ENCODE measurements around the gene NUDT7.

DNA sequence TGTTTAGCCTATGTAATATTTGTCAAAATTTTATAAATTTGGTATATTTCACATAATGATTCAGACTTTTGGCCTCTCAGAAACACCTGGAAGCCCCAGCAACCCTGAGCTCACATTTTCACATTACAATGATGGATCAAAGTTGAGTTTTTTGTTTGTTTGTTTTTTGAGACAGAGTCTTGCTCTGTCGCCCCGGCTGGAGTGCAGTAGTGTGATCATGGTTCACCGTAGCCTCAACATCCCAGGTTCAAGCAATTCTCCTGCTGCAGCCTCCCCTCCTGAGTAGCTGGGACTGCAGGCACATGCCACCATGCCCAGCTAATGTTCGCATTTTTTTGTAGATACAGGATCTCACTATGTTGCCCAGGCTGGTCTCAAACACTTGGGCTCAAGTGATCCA is 55.4 kb downstream of the NUDT7 start:
- TF ChIP-seq, protein P1, sequence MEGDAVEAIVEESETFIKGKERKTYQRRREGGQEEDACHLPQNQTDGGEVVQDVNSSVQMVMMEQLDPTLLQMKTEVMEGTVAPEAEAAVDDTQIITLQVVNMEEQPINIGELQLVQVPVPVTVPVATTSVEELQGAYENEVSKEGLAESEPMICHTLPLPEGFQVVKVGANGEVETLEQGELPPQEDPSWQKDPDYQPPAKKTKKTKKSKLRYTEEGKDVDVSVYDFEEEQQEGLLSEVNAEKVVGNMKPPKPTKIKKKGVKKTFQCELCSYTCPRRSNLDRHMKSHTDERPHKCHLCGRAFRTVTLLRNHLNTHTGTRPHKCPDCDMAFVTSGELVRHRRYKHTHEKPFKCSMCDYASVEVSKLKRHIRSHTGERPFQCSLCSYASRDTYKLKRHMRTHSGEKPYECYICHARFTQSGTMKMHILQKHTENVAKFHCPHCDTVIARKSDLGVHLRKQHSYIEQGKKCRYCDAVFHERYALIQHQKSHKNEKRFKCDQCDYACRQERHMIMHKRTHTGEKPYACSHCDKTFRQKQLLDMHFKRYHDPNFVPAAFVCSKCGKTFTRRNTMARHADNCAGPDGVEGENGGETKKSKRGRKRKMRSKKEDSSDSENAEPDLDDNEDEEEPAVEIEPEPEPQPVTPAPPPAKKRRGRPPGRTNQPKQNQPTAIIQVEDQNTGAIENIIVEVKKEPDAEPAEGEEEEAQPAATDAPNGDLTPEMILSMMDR (IDR thresholded peaks at IDR 0.05; ENCODE audit: low read length), result no peak
- no peak for TF ChIP-seq EZH2 (IDR thresholded peaks at IDR 0.05; ENCODE audit: borderline replicate concordance, low read length)

Data from OCI-LY1 (cell line).